Activated CD8-positive, alpha-beta memory T cell treated with anti-CD3 and anti-CD28 coated beads, Interleukin-2, amount 10 ng/mL, durations not matched to agents 7 days and 5 days (primary cell): ENCODE measurements around the gene PSMC3IP. TPM values are rescaled to one million over a fixed set of nuclear protein-coding genes. Genes with fewer than 3 reads are reported as not detected.
"Not testable (repeated sequence)": the region's sequence is repeated elsewhere in the genome, so short reads cannot be mapped to it uniquely, and the experiment has no call there.

ENCODE experiments used
- ATAC-seq: fragments of 150-1000 bp; cut with Tn5 transposase; one replicate; pipeline ENCODE4 v1.10.0; 2021; ENCODE audit warnings: moderate library complexity
- CTCF ChIA-PET: fragments of 350-600 bp; sonication (Branson Sonifier 250); formaldehyde crosslinking; loops from one replicate; lab custom pipeline; 2021; ENCODE audit warnings: antibody characterized with exemption; lab: Charles Lee
- DNase-seq: peaks from one replicate; pipeline ENCODE4 v3.0.0-alpha.2; 2020
- H3K27ac Mint-ChIP-seq: one replicate; pipeline ENCODE4 v1.8.0; 2021; ENCODE audit warnings: mild to moderate bottlenecking, mixed read lengths
- H3K27me3 Mint-ChIP-seq: one replicate; pipeline ENCODE4 v1.8.0; 2021; ENCODE audit warnings: mixed read lengths
- H3K36me3 Mint-ChIP-seq: one replicate; pipeline ENCODE4 v1.8.0; 2021; ENCODE audit warnings: mild to moderate bottlenecking, mixed read lengths
- H3K4me1 Mint-ChIP-seq: one replicate; pipeline ENCODE4 v1.8.0; 2021; ENCODE audit warnings: mixed read lengths
- H3K4me3 Mint-ChIP-seq: one replicate; pipeline ENCODE4 v1.8.0; 2021; ENCODE audit warnings: mild to moderate bottlenecking, moderate library complexity, mixed read lengths
- H3K9me3 Mint-ChIP-seq: one replicate; pipeline ENCODE4 v1.8.0; 2022; ENCODE audit warnings: low read depth, mixed read lengths
- total RNA-seq, 2 experiments: library from RNA; stranded (reverse); gene quantifications; one replicate each; pipeline ENCODE4 v1.2.3, GENCODE V29; 2021

The PSMC3IP gene
- total RNA-seq: 10 to 100 TPM; 24.4 to 25.5 TPM

DNA sequence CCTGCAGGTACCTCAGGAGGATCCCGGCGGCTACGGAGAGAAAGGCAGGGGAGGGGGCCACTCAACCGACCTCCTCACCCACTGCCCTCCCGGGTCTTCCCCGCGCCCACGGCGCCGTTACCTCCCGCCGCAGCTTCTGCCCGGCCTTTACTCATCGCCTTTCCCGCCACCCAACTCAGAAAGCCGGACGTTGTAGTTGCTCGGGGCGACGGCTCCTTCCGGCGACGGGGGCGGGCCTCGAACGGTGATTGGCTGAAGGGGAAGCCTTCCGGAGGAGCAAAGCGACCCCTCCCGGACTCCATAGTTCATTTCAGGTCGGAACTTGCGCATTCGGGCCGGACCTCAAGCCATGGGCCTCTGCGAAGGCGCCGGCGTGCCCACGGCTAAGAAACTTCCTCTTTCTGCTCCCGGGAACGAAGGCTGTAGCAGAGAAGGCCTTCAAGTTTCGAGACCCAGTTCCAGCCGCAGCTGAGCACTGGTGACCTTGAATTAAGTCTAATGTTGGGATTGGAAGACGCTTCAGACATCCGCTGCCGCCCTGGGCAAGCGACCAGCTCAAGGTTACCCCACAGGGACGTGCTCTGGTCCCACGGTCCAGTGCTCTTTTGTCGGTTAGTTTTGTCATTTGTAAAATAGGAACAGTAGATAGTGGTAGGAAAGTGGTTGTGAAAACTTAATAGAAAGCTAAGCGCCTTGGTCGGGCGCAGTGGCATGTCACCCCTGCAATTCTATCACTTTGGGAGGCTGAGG, at the start of gene PSMC3IP:
Gene PSMC3IP (minus strand): TSS at position 198 of the 750 bp plus-strand sequence. CDS start 43 bp downstream, at position 155.
- H3K27me3 Mint-ChIP-seq: no peaks in the 10 kb centered on the region
- peaks cover 47% of the 10 kb centered on the region for H3K36me3 Mint-ChIP-seq
- ATAC-seq: peak; percentile 96
- H3K9me3 Mint-ChIP-seq: no peaks in the 10 kb centered on the region
- DNase-seq: peak; percentile 97
- peak within 1 kb of the TSS; percentile 95 for H3K27ac Mint-ChIP-seq
- peaks cover 49% of the 10 kb centered on the region for H3K4me1 Mint-ChIP-seq
- H3K4me3 Mint-ChIP-seq: peak within 1 kb of the TSS; percentile 82
- CTCF ChIA-PET: interaction anchor here (0.6 to 4.9 kb wide), 81 partner anchors 8 to 592 kb away, joined by 3 to 110 read pairs (median 5); partner anchors contain the start of genes BECN1, CNTD1, CNTNAP1 and COA3

DNA sequence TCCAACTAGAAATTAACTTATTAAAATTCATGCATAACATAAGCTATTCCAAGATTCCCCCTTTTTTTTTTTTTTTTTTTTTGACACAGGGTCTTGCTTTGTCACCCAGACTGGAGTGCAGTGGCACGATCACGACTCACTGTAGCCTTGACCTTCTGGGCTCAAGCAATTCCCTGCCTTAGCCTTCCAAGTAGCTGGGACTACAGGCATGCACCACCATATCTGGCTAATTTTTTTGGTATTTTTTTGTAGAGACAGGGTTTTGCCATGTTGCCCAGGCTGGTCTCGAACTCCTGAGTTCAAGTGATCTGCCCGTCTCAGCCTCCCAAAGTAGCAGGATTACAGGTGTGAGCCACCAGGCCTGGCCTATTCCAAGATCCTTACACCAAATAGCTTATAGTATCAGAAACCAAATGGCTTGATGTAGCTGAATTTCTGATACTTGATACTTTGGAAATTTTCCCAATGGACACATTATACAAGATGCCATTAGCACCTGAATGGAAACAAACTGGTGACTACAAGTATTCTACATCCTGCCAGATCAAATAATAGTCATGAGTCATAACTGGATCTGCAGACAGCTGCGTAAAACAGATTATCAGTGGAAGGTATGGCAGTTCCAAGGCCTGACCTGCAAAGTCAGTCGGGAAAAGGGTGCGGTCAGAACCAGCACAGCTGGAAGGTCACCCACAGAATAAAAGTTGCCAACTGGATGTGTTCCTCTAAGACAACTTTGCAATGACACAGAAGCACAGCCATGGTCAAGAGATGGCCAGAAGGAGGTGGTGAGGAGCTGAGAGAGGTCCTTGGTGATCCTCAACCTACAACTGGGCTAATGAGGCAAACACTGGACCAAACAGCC, 46.4 kb upstream of the PSMC3IP start:
- CTCF ChIA-PET: interaction anchor here (1.3 to 1.8 kb wide), 2 partner anchors 8 to 45 kb away, joined by 3 to 4 read pairs; no protein-coding TSS in a partner anchor
- Mint-ChIP-seq H3K4me1 (peaks cover 3% of the 10 kb centered on the region), H3K9me3 (no peaks in the 10 kb centered on the region), H3K27me3 (peaks cover 2% of the 10 kb centered on the region), H3K27ac (no peak overlapping the region), H3K4me3 (no peak overlapping the region), H3K36me3 (no peaks in the 10 kb centered on the region)
- ATAC-seq (peak; percentile 23), DNase-seq (no peak)

GRCh38 chr17:42623271-42623670, 45.7 kb upstream of the PSMC3IP start:
- DNase-seq: no peak

DNA sequence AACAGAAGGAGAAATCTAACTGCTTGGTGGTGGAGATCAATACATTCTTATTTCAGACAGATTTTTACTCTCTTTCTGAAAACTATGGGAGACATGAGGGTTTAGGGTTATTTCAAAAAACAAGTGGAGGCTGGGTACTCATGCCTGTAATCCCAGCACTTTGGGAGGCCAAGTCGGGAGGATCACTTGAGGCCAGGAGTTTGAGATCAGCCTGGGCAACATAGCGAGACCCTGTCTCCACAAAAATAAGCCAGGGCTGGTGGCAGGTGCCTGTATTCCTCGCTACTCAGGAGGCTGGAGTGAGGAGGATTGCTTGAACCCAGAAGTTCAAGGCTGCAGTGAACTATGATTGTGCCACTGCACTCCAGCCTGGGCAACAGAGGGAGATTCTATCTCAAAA, 44.5 kb upstream of the PSMC3IP start:
- DNase-seq, H3K4me3 Mint-ChIP-seq, H3K36me3 Mint-ChIP-seq, ATAC-seq, CTCF ChIA-PET, H3K9me3 Mint-ChIP-seq, H3K27me3 Mint-ChIP-seq, H3K27ac Mint-ChIP-seq: not testable (repeated sequence)
- peaks cover 16% of the 10 kb centered on the region for H3K4me1 Mint-ChIP-seq

More at GRCh38 chr17:42623271-42623670, 45.7 kb upstream of the PSMC3IP start:
- no peaks in the 10 kb centered on the region for H3K36me3 Mint-ChIP-seq
- no peaks in the 10 kb centered on the region for H3K9me3 Mint-ChIP-seq
- CTCF ChIA-PET: interaction anchor here (1.3 to 1.8 kb wide), 2 partner anchors 9 to 45 kb away, joined by 3 to 4 read pairs; no protein-coding TSS in a partner anchor
- H3K27me3 Mint-ChIP-seq: peaks cover 2% of the 10 kb centered on the region
- no peak overlapping the region for H3K27ac Mint-ChIP-seq
- ATAC-seq: no peak
- peaks cover 10% of the 10 kb centered on the region for H3K4me1 Mint-ChIP-seq
- no peak overlapping the region for H3K4me3 Mint-ChIP-seq

- no peak for ATAC-seq
- Mint-ChIP-seq H3K27ac (peak overlapping the region; percentile 9), H3K4me1 (peaks cover 16% of the 10 kb centered on the region), H3K9me3 (no peaks in the 10 kb centered on the region), H3K27me3 (peaks cover 2% of the 10 kb centered on the region), H3K4me3 (no peak overlapping the region), H3K36me3 (peaks cover 21% of the 10 kb centered on the region)
- DNase-seq: peak; percentile 45
- CTCF ChIA-PET: interaction anchor here (0.6 to 2.0 kb wide), 6 partner anchors 10 to 577 kb away, joined by 3 to 13 read pairs (median 4); partner anchors contain the start of genes CNTD1, COA3, RETREG3 and TUBG1
These were observed 41.1 kb upstream of the PSMC3IP start for GRCh38 chr17:42618442-42619150.

DNA sequence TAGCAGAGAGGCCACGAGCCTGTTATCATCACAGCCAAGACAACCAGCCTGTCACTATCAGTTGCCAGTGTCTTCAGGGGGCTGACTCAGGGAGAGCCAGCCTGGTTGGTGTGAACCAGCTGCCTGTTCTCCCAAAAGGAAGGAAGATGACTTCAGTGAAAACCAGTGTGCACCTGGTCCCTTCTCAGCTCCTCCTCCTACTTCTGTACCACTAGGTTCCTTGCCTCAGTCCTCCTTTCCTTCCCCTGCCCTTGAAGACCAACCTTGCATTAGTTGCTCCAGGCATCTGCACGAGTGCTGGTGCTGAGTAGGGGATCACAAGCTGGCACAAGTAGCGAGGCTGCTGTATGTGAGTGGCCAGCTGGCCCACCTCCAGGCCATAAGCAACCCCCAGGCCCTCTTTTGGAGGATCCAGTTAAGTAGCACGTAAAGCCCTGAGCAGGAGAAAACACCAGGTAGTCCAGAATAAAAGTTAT, 40.5 kb upstream of the PSMC3IP start:
- Mint-ChIP-seq H3K27me3 (no peaks in the 10 kb centered on the region), H3K4me3 (no peak overlapping the region), H3K9me3 (no peaks in the 10 kb centered on the region), H3K36me3 (peaks cover 23% of the 10 kb centered on the region), H3K4me1 (peaks cover 16% of the 10 kb centered on the region), H3K27ac (peak overlapping the region; percentile 63)
- no peak for DNase-seq
- CTCF ChIA-PET: interaction anchor here (0.6 to 2.0 kb wide), 5 partner anchors 9 to 576 kb away, joined by 3 to 13 read pairs (median 3); partner anchors contain the start of genes CNTD1, COA3, RETREG3 and TUBG1
- no peak for ATAC-seq

DNA sequence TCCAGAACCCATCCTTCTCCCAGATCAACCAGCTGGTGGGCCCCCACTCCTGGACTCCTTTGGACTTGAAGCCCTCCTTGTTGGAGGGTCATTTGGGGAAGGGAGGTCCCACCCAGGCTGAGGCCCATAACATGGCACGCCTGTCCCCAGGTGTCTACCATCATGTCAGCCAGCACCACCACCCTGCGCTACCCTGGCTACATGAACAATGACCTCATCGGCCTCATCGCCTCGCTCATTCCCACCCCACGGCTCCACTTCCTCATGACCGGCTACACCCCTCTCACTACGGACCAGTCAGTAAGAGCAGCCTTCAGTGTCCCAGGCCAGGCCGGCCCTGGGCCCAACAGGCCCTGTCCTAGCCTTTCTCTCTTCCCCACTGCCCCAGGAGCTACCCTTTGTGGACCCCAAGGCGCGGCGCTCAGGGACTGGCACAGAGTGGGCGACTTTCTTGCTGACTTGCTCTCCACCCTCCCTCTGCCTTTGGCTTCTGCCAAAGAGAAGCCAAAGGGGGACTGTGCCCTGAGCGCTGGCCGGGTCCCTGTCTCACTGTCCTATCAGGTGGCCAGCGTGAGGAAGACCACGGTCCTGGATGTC, 36.3 kb upstream of the PSMC3IP start:
- Mint-ChIP-seq H3K4me1 (peaks cover 21% of the 10 kb centered on the region), H3K4me3 (no peak overlapping the region), H3K27ac (no peak overlapping the region), H3K27me3 (no peaks in the 10 kb centered on the region), H3K36me3 (peaks cover 35% of the 10 kb centered on the region), H3K9me3 (no peaks in the 10 kb centered on the region)
- CTCF ChIA-PET: no interaction called here
- DNase-seq (no peak), ATAC-seq (no peak)

DNA sequence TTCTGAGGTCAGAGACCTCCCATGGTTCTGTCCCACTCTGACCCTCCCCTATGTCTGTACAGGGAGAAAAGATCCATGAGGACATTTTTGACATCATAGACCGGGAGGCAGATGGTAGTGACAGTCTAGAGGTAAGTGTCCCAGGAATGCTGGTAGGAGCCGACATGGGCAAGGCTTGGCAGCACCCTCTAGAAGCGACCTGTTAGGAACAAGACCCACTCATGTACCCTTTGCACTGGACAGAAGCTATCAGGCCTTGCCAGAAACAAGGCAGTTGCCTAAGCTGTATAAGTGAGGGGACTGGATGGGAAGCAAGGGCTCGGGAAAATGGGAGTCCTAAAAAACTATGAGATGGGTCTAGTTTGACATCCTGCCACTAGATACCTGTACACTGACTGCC, 34.5 kb upstream of the PSMC3IP start:
- Mint-ChIP-seq H3K4me3 (no peak overlapping the region), H3K36me3 (peaks cover 35% of the 10 kb centered on the region), H3K4me1 (peaks cover 24% of the 10 kb centered on the region), H3K27ac (no peak overlapping the region), H3K9me3 (no peaks in the 10 kb centered on the region), H3K27me3 (no peaks in the 10 kb centered on the region)
- ATAC-seq (no peak), DNase-seq (no peak)
- CTCF ChIA-PET: no interaction called here

DNA sequence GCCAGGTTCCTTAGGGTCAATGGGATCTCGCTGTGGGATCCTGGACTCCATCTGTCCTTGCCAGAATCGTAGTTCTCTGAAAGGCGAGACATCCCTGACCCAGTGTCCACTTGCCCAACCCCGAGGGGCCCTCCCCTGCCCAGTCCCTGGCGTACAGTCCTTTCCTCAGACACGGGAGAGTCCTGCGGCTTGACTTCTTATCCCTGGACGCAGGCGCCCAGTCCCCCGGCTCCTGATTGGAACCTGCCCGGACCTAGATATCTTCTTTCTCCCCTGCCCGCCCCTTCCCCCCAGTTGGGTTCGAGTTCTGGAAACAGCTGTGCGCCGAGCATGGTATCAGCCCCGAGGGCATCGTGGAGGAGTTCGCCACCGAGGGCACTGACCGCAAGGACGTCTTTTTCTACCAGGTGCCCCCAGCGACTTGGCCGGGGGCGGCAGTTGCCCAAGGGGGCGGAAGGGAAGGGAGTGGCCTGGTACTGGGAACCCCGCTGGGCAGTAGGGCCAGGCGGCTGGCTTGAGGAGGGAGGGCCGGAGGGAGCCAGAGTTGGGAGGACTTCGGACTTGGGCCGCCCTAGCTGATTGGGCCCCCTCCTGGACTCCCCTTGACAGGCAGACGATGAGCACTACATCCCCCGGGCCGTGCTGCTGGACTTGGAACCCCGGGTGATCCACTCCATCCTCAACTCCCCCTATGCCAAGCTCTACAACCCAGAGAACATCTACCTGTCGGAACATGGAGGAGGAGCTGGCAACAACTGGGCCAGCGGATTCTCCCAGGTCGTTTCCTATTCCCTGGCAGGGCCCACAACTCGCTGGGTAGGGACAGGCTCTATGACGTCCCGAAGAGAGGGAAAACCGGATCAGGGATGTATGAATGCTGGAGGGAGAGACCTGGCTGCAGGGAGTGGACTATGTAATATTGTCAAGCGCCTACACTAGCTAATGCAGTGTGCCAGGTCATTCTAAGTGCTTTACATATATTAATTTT, 32.6 kb upstream of the PSMC3IP start:
- H3K27me3 Mint-ChIP-seq, DNase-seq, ATAC-seq, H3K9me3 Mint-ChIP-seq: not testable (repeated sequence)
- peak overlapping the region; percentile 92 for H3K27ac Mint-ChIP-seq
- CTCF ChIA-PET: interaction anchor here (1.8 to 3.4 kb wide), 6 partner anchors 8 to 71 kb away, joined by 4 to 45 read pairs (median 12); partner anchors contain the start of genes PLEKHH3 and PSMC3IP
- H3K36me3 Mint-ChIP-seq: peaks cover 32% of the 10 kb centered on the region
- H3K4me1 Mint-ChIP-seq: peaks cover 41% of the 10 kb centered on the region
- H3K4me3 Mint-ChIP-seq: peak overlapping the region; percentile 94

DNA sequence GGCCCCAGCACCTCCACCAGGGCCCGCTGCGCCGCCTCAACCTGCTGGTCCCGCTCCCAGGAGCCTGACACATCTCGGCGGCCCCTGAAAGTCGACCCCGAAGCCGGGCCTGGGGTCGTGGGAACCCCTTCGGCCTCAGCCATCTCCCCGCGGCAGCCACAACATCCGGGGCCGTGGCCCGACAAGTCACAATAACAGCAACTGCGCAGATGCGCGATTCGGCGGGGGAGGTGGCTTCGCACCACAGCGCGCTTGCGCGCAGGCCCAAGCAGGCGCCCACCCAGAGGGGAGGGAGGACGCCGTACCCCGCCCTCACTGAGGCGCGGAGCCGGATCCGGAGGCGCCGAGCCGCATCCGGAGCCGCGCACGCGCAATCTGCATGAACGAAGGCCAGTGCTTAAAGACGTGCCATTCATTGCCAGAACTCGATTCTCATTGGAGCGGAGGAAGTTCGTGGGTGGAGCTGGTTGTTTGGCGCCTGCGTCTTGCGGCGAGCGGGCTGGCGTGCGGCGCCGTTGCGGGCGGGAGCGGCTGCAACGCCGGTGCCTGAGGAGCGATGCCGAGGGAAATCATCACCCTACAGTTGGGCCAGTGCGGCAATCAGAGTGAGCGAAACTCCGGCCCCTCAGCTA, 31.8 kb upstream of the PSMC3IP start, which contains the start of the genes RETREG3 and TUBG1:
Gene RETREG3 (minus strand): TSS at position 193 of the 632 bp plus-strand sequence. CDS start 50 bp downstream, at position 143.
Gene TUBG1 (plus strand): TSS at position 502 of the 632 bp plus-strand sequence. CDS start 55 bp downstream, at position 557.
- no peaks in the 10 kb centered on the region for H3K27me3 Mint-ChIP-seq

More for the DNA sequence above, 31.8 kb upstream of the PSMC3IP start, which contains the start of the genes RETREG3 and TUBG1:
- Mint-ChIP-seq H3K4me1 (peaks cover 47% of the 10 kb centered on the region), H3K4me3 (peak within 1 kb of the TSS; percentile 94), H3K27ac (peak within 1 kb of the TSS; percentile 92), H3K9me3 (no peaks in the 10 kb centered on the region), H3K36me3 (peaks cover 28% of the 10 kb centered on the region)
- ATAC-seq (peak; percentile 92), DNase-seq (peak; percentile 99)
- CTCF ChIA-PET: interaction anchor here (1.0 to 3.4 kb wide), 12 partner anchors 9 to 215 kb away, joined by 3 to 45 read pairs (median 6); partner anchors contain the start of genes BECN1, PLEKHH3 and PSMC3IP
